NCI-H1092 treated with DMSO at 0.1 percent for 48 hours (cell line): ENCODE data around the gene UCP3.
"Not testable (repeated sequence)": the region's sequence is repeated elsewhere in the genome, so short reads cannot be mapped to it uniquely, and the experiment has no call there.

ENCODE experiments used
- DNase-seq: peaks from one replicate; lab custom pipeline; 2025; lab: John Stamatoyannopoulos, UW

The UCP3 gene

DNA sequence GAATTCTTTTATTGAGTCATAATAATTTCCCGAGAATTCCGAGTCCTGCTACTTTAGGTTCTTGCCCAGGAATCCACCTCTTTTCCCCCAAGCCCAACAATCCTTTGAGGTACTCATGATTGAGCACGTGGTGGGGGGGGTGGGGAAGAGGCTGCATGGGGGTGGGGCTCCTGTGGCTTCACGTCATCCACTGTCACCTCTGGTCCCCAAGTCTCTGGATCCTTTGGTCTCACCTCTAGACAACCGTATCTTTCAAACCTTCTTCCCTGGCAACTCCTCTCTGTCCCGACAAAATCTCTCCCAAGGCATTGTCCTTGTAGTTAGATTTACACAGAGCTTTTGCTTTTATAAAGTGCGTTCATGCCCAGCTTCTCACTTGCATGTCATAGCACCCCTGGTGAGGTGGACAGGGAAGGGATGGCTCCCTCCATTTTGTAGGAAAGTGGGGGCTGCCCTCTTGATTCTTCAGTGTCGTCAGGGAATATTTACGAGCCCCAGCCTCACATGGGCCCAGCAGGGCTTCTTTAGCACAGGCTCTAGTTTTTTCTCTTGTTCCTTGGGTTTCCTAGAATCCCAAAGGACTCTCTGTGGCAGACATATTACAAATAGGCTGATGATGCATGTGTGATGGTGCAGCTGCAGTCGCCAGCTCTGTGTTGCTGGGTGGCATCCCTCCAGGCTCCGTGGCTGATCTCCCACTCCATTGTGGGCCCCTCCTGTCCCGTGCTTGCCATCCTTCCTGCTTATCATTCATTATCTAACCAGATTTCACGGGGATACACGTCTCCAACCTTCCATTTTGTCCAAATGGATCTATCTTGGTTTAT is 8.4 kb downstream of the UCP3 start:
- DNase-seq, result no peak

- peak; percentile 68 for DNase-seq
Observed at GRCh38 chr11:73999581-74000306, 9.1 kb downstream of the UCP3 start.

- DNase-seq, result no peak
Observed at GRCh38 chr11:73998846-73999575, 9.9 kb downstream of the UCP3 start.

GRCh38 chr11:73997120-73997770 is 11.6 kb downstream of the UCP3 start:
- DNase-seq, result no peak

GRCh38 chr11:73996161-73996747 is 12.6 kb downstream of the UCP3 start:
- DNase-seq, result peak; percentile 15

DNA sequence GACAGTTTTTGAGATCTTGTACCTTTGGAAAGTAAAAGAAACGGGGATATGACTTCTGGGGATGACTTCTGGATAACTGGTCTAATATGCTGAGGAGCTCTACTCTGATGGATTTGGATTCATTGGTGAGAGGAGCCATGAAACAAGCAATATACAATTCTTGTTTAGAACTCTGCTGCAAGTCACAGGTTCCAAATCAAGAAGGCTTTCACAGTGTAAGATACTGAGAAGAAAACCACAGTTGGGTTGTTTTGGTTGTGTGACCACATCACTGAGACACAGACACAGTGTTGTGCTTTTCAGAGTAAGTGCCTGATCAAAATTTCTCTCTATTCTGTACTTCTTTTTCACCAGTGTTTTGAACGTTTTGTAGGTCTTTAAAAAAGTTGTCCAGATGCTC is 13.2 kb downstream of the UCP3 start:
- no peak for DNase-seq

GRCh38 chr11:73995247-73995646 is 13.6 kb downstream of the UCP3 start:
- no peak for DNase-seq

DNA sequence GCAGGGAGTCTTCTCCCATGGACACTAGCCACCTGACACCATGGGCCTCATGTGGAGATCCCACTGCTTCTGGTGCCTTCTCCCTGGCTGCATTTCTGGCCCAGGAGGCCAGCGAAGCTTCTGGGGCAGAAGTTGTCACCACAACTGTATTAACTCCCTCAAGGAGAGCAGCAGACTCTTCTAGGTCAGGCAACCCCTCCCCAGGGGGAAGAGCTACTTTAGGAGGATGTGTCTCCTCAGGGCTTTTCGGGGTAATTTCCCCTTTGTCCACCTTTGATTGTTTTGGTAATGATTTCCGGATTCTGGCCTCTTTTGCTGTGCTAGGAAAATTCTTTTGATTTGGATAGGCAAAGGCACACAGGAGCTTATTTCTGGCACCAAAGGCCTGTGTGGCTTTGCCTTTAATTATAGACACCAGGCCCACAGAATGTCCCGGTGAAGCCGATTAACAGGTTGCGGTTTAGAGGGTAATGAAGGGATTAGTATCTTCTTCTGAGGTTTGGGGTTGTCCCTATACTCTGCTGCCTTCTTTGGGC is 17.3 kb downstream of the UCP3 start:
- DNase-seq, result no peak

DNA sequence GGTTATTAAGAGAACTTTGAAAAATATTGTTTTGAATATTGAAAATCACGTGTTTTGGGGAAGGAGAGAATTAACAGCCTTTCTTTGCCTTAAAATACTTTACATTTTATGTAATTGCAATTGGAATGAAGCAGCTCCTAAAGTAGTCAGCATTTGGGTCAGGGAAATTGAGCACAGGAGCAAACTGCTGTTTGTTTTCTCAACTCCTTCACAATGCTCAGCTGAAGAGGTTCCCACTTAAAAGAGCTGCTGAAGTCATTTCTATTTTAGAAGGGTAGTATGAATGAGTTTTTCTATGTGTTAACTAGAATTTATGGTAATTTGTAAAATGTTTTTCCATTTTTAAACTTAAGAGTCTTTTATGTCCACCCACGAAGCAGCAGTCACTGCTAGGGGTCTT is 18.2 kb downstream of the UCP3 start:
- DNase-seq, result no peak

GRCh38 chr11:73989156-73989555 is 19.7 kb downstream of the UCP3 start:
- no peak for DNase-seq

DNA sequence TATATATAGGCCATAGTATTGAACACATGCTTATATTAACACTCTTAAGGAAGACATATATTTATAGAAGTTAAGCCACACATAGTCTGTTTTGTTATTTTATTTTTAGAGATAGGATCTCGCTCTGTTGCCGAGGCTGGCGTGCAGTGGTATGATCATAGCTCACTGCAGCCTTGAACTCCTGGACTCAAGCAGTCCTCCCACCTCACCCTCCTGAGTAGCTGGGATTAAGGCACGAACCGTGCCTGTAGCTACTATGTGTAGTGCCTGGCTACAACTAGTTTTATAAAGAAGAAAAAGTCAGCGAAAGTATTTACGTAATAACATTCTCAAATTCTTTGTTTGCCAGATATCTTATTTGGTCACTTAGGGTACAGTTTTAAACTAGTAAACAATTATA is 20.7 kb downstream of the UCP3 start:
- no peak for DNase-seq

DNA sequence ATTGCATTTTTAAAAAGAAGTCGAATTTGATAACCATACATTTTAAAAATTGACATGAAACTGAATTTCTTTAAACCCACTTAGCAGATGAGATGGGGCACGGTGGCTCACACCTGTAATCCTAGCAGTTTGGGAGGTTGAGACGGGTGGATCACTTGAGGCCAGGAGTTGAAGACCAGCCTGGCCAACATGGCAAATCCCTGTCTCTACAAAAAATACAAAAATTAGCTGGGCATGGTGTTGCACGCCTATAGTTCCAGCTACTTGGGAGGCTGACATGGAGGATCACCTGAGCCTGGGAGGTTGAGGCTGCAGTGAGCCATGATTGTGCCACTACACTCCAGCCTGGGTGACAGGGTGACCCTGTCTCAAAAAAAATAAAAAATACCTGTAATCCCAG is 23.2 kb downstream of the UCP3 start:
- not testable (repeated sequence) for DNase-seq

GRCh38 chr11:73983741-73984538 is 24.9 kb downstream of the UCP3 start:
- peak; percentile 63 for DNase-seq

DNA sequence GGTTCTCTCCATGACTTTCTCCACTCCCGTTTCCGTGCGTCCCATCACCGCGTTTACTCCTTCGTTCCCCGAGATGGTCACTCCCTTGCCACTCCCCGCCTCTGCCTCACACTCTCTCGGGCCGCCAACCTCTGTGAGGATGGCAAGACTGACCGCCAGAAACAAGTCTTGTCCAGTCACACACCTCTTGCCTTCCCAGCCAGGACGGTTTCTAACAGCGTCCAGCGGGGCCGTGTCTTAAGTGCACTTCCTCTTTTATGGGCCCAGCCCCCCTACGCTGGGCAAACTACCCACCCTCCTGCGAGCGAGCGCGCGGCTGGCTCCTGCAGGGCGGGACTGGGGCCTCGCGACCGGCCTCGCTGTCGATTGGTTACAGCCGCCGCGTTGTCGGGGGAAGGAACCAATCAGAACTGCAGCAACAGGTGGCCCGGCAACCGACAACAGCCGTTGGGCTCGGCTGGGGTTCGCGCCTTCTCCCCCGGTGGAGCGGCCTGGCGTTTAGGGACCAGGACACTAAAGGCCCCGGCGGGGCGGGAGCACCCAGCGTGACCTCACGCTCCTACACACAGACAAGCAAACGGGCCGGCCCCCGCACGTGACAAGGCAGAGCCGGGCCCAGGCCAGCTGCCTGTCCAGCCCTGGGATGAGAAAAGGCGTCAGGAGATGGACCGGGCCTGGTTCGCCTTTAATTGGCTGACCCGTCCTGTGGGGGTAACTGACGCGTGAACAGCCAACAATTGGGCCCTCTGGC is 25.7 kb downstream of the UCP3 start:
- peak; percentile 98 for DNase-seq

DNA sequence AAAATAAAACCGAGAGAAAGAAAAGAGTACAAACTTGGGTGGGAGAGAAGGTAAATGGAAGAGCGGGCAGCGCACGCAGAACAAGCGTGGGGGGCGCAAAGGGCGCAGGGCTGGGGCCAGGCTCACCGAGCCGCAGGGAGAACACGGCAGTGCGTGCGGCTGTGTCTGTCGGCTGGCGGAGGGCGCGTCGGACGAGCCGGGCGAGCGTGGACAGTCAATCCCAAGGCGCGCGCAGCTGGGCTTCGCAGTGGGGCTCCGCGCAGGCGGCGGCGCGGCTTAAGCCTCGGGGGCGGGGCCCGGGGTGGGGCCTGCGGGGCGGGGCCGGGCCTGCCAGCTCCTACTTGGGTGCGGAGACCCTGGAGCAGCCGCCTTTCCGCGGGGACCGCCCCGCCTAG is 26.3 kb downstream of the UCP3 start, which contains the start of gene UCP2:
Gene UCP2, minus strand, starts transcription at position 249 of the 395 bp plus-strand sequence. CDS start 4,465 bp downstream, outside the sequence.
- peak; percentile 95 for DNase-seq

GRCh38 chr11:73981051-73981805 is 27.7 kb downstream of the UCP3 start:
- no peak for DNase-seq

DNA sequence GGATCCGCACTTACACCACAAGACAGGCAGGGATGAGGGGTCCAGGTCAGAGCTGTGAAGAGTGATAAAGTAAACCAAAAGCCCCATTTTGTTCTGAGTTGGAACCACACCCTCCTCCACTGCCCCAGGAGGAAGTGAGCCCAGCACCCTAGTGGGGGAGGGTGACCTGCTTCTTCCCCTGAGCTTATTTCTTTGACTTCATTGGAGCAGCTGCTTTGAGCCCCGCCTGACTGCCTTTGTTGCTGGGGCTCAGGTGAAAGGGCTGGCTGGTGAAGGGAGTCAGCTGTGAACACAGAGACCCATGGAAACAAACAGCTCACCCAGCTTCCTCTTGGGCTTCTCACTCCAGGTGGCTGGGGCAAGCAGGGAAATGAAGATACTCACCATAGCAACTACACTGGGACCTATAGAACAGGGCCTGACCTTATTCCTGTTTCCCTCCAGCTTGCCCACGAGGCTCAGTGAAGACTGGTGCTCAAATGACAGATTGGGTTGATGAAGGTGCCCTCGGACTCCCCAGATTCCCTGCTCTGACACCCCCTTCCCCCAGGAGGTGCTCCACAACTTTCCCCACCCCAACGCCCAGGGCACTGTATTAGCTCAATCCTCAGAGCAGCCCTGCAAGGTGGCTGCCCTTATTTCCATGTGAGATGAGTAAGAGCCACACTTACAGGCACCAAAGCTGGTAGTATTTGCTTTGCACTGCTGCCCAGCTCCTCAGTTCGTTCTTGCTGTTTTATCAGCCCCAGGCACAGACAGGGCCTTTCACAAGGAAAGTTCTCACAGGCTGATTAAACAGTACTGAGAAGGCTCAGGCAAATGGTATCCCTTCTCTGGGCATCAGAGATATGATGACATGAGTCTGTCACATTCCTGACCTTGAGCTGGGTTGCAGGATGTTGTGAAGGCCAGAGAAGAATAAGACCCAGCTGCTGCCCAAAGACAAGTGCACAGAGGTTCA is 28.6 kb downstream of the UCP3 start:
- peak; percentile 51 for DNase-seq

DNA sequence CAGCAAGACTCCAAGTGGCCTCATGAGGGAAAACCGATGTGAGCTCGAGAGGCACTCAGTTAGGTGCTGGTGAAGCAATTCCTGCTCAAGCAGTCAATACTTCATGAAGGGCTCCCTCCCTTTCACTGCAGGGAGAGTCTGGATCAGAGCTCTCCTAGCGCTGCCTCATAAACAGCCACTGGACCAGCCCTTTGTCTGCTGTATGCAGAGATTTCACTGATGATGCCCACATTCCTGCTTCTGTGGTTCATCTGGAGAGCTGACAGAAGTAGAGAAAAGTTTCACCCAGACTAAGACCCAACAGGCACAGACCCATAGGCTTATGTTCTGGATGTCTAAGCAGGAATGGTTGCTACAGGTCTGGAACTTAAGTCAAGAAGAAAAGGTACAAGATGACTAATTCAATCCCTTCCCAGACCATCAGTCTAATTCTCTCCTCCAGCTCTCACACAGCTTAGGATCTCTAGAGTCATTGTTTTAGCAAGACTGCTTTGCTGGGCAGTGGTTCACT is 30.3 kb downstream of the UCP3 start:
- no peak for DNase-seq
